Measurements from ENCODE around the gene RPS2. TPM values are rescaled to one million over a fixed set of nuclear protein-coding genes. Genes with fewer than 3 reads are reported as not detected.

RPS2 gene
- 3,777 to 5,494 TPM (median 4,879 TPM) in 5 replicates for total RNA-seq (2022; extraction: Qiagen RNA extraction; ENCODE audit: low read depth)

GRCh38 chr16:1964506-1965395, at the start of gene RPS2:
Gene RPS2, minus strand, starts transcription at chr16:1964826. Its CDS starts 201 bp downstream, at chr16:1964625.

GRCh38 chr16:2009791-2010510, 45.3 kb upstream of the RPS2 start, which contains the start of gene ZNF598:
Gene ZNF598, minus strand, starts transcription at chr16:2009821.

GRCh38 chr16:1989209-1990100, 24.8 kb upstream of the RPS2 start, which contains the start of gene SYNGR3:
Gene SYNGR3, plus strand, starts transcription at chr16:1989970. Its CDS starts 133 bp downstream, at chr16:1990103.

DNA sequence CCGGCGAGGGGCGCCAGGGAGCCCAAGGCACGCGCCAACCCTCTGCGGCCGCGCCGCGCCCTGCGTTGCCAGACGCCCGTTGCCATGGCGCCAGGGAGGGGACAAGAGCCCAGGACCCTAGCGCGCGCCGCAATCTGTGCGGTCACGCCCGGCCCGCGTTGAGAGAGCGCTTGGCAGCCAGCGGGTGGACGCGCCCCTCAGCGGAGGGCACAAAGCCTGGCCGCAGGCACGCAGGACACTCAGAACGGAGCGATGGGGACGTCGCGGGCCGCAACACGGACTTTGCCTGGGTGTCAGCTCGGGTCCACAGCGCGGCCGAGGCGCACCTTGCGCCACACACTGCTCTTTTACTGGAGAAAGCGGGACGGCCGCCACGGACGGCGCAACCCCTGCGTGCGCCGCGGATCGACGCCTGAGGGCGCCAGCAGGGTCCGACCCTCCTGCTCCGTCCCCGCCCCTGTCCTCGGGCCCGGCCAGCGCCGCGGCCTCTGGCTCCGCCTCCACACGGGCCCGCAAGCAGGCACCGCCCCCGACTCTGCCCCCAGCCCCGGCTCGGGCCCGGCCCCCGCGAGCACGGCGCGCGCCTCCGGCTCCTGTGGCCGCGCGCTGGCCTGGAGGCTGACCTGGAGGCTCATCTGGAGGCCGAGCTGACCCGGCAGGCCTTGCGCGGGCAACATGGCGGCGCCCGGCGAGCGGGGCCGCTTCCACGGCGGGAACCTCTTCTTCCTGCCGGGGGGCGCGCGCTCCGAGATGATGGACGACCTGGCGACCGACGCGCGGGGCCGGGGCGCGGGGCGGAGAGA, 19.1 kb upstream of the RPS2 start, which contains the start of gene GFER:
TSS of gene GFER (plus strand) at position 650 of the 803 bp plus-strand sequence. CDS start at position 676, 26 bp downstream.

GRCh38 chr16:1981398-1981836, 16.8 kb upstream of the RPS2 start, which contains the start of gene NOXO1:
Gene NOXO1, minus strand, starts transcription at chr16:1981469. Its CDS starts 290 bp downstream, at chr16:1981179.

DNA sequence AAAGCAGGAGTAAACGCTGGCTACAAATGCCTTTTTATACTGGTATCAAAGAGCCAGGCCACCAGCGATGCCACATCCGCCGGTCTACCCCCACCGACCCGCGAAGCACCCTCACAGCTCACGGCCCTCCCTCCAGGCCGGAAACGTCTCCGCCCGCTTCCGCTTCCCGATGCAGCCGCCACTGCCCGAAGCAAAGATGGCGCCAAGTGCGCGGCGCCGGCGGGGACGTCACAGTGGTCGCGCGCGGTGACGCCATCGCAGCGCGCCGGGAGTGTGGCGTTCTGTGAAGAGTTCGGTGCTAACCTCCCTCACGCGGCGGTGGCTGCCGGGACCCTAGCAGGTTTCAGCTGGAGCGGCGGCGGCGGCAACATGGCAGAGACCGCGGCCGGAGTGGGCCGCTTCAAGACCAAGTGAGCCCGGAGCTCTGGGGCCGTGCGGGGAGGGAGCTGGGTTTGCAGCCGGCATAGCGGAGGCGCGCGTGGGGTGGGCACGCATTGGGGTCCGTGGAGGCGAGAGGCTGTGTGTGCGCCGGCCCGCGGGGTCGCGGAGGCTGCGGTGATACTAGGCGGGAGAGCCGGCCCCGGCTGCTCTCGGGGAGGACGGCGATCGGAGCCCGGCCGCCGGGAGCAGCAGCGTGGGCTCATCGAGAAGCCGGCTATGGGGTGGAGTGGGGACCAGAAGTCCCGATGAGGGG, 7.3 kb upstream of the RPS2 start, which contains the start of gene TBL3:
TSS of gene TBL3 (plus strand) at position 258 of the 694 bp plus-strand sequence. CDS start at position 370, 112 bp downstream.

GRCh38 chr16:1966460-1966859, 1.8 kb upstream of the RPS2 start, which contains the start of gene RNF151:
Gene RNF151, plus strand, starts transcription at chr16:1966856. Its CDS starts 26 bp downstream, at chr16:1966882.

GRCh38 chr16:1959269-1960039, 5.2 kb downstream of the RPS2 start, which contains the start of gene NDUFB10:
Gene NDUFB10, plus strand, starts transcription at chr16:1959538. Its CDS starts 87 bp downstream, at chr16:1959625.

DNA sequence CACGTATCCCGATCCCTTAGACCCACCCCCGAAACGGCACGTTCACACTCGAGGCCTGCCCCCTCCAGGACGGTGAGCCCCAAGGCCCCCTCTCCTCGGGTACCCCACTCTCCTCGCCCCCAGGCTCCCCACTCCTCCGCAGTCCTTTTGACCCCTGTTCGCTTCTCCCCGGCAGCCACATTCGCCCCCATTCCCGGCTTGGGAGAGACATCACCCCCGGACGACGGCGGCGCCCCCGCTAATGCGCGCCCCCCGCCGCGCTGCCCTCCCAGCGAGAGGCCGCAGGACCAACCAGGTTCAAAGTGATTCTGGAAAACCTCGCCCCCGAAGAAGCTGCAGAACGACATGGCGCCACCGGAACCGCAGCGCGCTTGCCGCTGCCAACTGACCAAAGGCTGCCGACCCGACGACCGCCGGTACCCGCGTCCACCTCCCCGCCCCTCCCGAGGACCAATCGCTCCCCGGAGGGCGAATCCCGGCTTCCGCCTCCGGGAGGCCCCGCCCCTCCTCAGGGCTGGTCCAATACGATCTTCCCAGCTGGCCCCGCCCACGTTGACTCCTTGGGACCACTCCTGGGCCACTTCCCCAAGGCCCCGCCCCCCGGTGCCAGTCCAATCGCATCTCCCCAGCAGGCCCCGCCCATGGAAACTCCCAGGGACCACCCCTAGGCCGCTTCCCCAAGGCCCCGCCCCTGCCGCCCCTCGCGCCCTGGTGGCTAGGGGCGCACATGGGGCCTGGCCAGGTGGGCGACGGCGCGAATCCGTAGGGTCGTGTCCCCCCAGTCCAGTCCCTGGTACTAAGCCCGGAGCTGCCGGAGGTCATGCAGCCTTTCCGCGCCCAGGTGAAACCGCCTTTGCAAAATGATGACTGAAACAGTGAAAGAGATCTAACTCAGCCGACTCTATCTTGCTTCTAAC, 21.6 kb downstream of the RPS2 start, which contains the start of gene MSRB1:
TSS of gene MSRB1 (minus strand) at position 390 of the 917 bp plus-strand sequence. CDS start at position 347, 43 bp downstream.

DNA sequence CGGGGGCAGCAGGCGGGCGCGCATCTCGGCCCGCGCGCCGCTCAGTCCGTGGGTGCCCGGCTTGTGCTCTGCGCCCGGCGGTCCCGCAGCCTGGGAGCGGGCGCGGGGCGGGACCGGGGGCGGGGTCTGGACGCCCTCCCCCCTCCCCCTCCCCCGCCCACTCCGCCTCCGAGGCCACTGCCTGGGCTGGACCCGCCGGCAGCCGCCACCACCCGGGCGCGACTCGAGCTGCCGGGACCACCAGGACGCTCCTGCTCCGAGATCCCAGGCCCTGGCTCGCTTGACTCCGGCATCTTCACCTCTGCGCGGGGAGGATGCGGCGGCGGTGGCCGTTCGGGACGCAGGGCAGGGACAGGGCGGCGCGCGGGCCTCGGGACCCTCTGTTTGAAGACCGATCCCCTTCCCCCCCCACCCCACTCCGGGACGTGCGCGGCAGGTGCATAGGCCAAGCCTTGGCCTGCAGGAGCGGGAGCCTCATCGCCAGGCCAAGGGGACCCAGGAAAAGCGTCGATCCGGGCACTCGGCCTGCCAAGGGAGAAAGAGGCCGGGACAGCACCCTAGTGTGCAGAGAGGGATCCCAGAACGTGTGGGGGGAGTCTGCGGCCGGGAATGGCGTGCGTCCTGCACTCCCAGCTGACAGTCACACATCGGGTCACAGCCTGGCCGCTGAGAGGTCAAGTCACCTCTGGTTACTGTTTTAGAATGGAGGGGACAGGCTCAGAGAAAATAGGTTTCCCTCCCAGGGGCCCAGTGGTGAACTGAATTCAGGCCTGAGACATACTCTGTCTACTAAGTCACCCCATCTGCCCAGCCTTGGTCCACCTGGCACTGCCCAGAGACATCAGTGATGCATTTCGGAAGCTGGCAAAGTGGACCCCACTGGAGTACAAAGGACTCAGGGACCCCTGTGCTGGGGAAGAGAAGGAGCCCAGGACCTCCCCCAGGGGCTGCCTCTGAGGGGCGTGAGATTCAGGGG, 46.0 kb downstream of the RPS2 start, which contains the start of gene HS3ST6:
TSS of gene HS3ST6 (minus strand) at position 65 of the 976 bp plus-strand sequence. CDS start 92 bp downstream, outside the sequence.

Other genes with a start within 250 kb of the RPS2 start
- 29.4 to 60.4 TPM (median 53.3 TPM) in 5 replicates for gene NME3, start 193.3 kb downstream of the RPS2 start, total RNA-seq (2022; extraction: Qiagen RNA extraction; ENCODE audit: low read depth)
- gene EME2, start 192.0 kb downstream of the RPS2 start, total RNA-seq (2022; extraction: Qiagen RNA extraction; ENCODE audit: low read depth) = 5.4 to 12.9 TPM (median 9.9 TPM) in 5 replicates
- gene MRPS34, start 191.7 kb downstream of the RPS2 start, total RNA-seq (2022; extraction: Qiagen RNA extraction; ENCODE audit: low read depth) = 163 to 261 TPM (median 224 TPM) in 5 replicates
- 16.1 to 25.3 TPM (median 22.5 TPM) in 5 replicates for gene SPSB3, start 182.3 kb downstream of the RPS2 start, total RNA-seq (2022; extraction: Qiagen RNA extraction; ENCODE audit: low read depth)
- gene NUBP2, start 181.9 kb downstream of the RPS2 start, total RNA-seq (2022; extraction: Qiagen RNA extraction; ENCODE audit: low read depth) = 56.7 to 88.8 TPM (median 76.9 TPM) in 5 replicates
- 0.07 to 0.13 TPM in 2 of 5 replicates, not detected in the others for gene IGFALS, start 171.1 kb downstream of the RPS2 start, total RNA-seq (2022; extraction: Qiagen RNA extraction; ENCODE audit: low read depth)
- gene HAGH, start 138.0 kb downstream of the RPS2 start, total RNA-seq (2022; extraction: Qiagen RNA extraction; ENCODE audit: low read depth) = 57.8 to 69.7 TPM (median 62.0 TPM) in 5 replicates
- 42.2 to 49.6 TPM (median 45.3 TPM) in 5 replicates for gene FAHD1, start 137.6 kb downstream of the RPS2 start, total RNA-seq (2022; extraction: Qiagen RNA extraction; ENCODE audit: low read depth)
- gene MEIOB, start 92.7 kb downstream of the RPS2 start, total RNA-seq (2022; extraction: Qiagen RNA extraction; ENCODE audit: low read depth) = 1.9 to 2.4 TPM (median 2.1 TPM) in 5 replicates
- gene HS3ST6, start 46.4 kb downstream of the RPS2 start, total RNA-seq (2022; extraction: Qiagen RNA extraction; ENCODE audit: low read depth) = 1.9 to 3.9 TPM (median 3.1 TPM) in 5 replicates
- gene MSRB1, start 21.6 kb downstream of the RPS2 start, total RNA-seq (2022; extraction: Qiagen RNA extraction; ENCODE audit: low read depth) = 27.0 to 33.5 TPM (median 29.9 TPM) in 5 replicates
- 0.03 to 0.06 TPM in 2 of 5 replicates, not detected in the others for gene RPL3L, start 10.1 kb downstream of the RPS2 start, total RNA-seq (2022; extraction: Qiagen RNA extraction; ENCODE audit: low read depth)
- 234 to 300 TPM (median 255 TPM) in 5 replicates for gene NDUFB10, start 5.3 kb downstream of the RPS2 start, total RNA-seq (2022; extraction: Qiagen RNA extraction; ENCODE audit: low read depth)
- gene RNF151, start 2.0 kb upstream of the RPS2 start, total RNA-seq (2022; extraction: Qiagen RNA extraction; ENCODE audit: low read depth) = not detected in 5 replicates
- gene TBL3, start 7.2 kb upstream of the RPS2 start, total RNA-seq (2022; extraction: Qiagen RNA extraction; ENCODE audit: low read depth) = 33.8 to 44.9 TPM (median 36.1 TPM) in 5 replicates
- gene NOXO1, start 16.6 kb upstream of the RPS2 start, total RNA-seq (2022; extraction: Qiagen RNA extraction; ENCODE audit: low read depth) = 0.14 to 0.29 TPM (median 0.25 TPM) in 5 replicates
- 26.3 to 42.5 TPM (median 39.7 TPM) in 5 replicates for gene GFER, start 19.4 kb upstream of the RPS2 start, total RNA-seq (2022; extraction: Qiagen RNA extraction; ENCODE audit: low read depth)
- gene SYNGR3, start 25.1 kb upstream of the RPS2 start, total RNA-seq (2022; extraction: Qiagen RNA extraction; ENCODE audit: low read depth) = 6.4 to 7.6 TPM (median 6.9 TPM) in 5 replicates
- gene ZNF598, start 45.0 kb upstream of the RPS2 start, total RNA-seq (2022; extraction: Qiagen RNA extraction; ENCODE audit: low read depth) = 44.1 to 62.0 TPM (median 55.9 TPM) in 5 replicates
- gene NPW, start 55.0 kb upstream of the RPS2 start, total RNA-seq (2022; extraction: Qiagen RNA extraction; ENCODE audit: low read depth) = 0.74 to 1.3 TPM (median 0.99 TPM) in 5 replicates
- 38.6 to 58.8 TPM (median 54.7 TPM) in 5 replicates for gene NHERF2, start 62.1 kb upstream of the RPS2 start, total RNA-seq (2022; extraction: Qiagen RNA extraction; ENCODE audit: low read depth)
- gene NTHL1, start 83.0 kb upstream of the RPS2 start, total RNA-seq (2022; extraction: Qiagen RNA extraction; ENCODE audit: low read depth) = 34.0 to 46.7 TPM (median 42.0 TPM) in 5 replicates
- 34.3 to 44.5 TPM (median 38.4 TPM) in 5 replicates for gene TSC2, start 83.2 kb upstream of the RPS2 start, total RNA-seq (2022; extraction: Qiagen RNA extraction; ENCODE audit: low read depth)
- gene PKD1, start 171.1 kb upstream of the RPS2 start, total RNA-seq (2022; extraction: Qiagen RNA extraction; ENCODE audit: low read depth) = 41.9 to 56.6 TPM (median 50.2 TPM) in 5 replicates
- gene RAB26, start 183.8 kb upstream of the RPS2 start, total RNA-seq (2022; extraction: Qiagen RNA extraction; ENCODE audit: low read depth) = 3.0 to 4.5 TPM (median 3.3 TPM) in 5 replicates
- 39.0 to 67.9 TPM (median 55.5 TPM) in 5 replicates for gene TRAF7, start 191.0 kb upstream of the RPS2 start, total RNA-seq (2022; extraction: Qiagen RNA extraction; ENCODE audit: low read depth)
- 0.32 to 1.8 TPM (median 0.50 TPM) in 5 replicates for gene CASKIN1, start 231.8 kb upstream of the RPS2 start, total RNA-seq (2022; extraction: Qiagen RNA extraction; ENCODE audit: low read depth)
- 44.7 to 55.3 TPM (median 47.9 TPM) in 5 replicates for gene MLST8, start 240.6 kb upstream of the RPS2 start, total RNA-seq (2022; extraction: Qiagen RNA extraction; ENCODE audit: low read depth)
- gene BRICD5, start 246.0 kb upstream of the RPS2 start, total RNA-seq (2022; extraction: Qiagen RNA extraction; ENCODE audit: low read depth) = 3.1 to 5.9 TPM (median 5.4 TPM) in 5 replicates

Measured in A549 treated with DMSO at 1 μM for 4 hours (cell line).